ENCODE measurements around the gene NCAN. TPM values are rescaled to one million over a fixed set of nuclear protein-coding genes. Genes with fewer than 3 reads are reported as not detected.

The NCAN gene
- polyA plus RNA-seq, 3 donors: not detected

DNA sequence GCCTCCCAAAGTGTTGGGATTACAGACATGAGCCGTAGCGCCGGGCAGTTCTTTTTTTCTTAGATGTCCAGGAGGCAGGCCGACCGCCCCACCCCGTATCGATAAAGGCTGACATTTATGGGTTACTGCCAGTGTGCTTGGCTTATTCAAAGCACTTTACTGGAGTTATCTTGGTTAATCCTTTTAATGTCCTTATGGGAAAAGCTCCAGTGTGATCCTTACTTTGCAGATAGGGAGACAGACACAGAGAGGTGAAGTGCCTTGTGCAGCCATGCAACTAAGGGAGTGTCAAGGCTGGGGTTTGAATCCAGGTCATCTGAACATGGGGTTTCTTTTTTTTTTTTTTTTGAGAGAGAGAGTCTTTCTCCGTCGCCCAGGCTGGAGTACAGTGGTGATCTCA is 19.2 kb downstream of the NCAN start:
- intact Hi-C loops (cut with micrococcal nuclease): no loop called here
- no peak overlapping the region for H3K4me3 ChIP-seq (replicated peaks in 1 of 3; ENCODE audit: low read depth in 2 of 3, low read length in 3 of 3)
- no peaks in the 10 kb centered on the region for H3K79me2 ChIP-seq (ENCODE audit: insufficient read depth, low read length)
- peaks cover 8 to 22% (median 8%) of the 10 kb centered on the region in 3 donors for H3K27me3 Mint-ChIP-seq (ENCODE audit: low read depth in 3 of 3)
- no peak overlapping the region for H3K27ac Mint-ChIP-seq
- no peak for DNase-seq
- no peak overlapping the region for H3K9ac ChIP-seq (ENCODE audit: insufficient read depth, low read length, poor library complexity, severe bottlenecking)
- no peaks in the 10 kb centered on the region for H3K4me1 Mint-ChIP-seq
- TF ChIP-seq, protein P1, sequence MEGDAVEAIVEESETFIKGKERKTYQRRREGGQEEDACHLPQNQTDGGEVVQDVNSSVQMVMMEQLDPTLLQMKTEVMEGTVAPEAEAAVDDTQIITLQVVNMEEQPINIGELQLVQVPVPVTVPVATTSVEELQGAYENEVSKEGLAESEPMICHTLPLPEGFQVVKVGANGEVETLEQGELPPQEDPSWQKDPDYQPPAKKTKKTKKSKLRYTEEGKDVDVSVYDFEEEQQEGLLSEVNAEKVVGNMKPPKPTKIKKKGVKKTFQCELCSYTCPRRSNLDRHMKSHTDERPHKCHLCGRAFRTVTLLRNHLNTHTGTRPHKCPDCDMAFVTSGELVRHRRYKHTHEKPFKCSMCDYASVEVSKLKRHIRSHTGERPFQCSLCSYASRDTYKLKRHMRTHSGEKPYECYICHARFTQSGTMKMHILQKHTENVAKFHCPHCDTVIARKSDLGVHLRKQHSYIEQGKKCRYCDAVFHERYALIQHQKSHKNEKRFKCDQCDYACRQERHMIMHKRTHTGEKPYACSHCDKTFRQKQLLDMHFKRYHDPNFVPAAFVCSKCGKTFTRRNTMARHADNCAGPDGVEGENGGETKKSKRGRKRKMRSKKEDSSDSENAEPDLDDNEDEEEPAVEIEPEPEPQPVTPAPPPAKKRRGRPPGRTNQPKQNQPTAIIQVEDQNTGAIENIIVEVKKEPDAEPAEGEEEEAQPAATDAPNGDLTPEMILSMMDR (IDR thresholded peaks at IDR 0.05): no peak
- H4K20me1 ChIP-seq (ENCODE audit: insufficient read depth, low read length): no peaks in the 10 kb centered on the region
- H3K4me2 ChIP-seq (replicated peaks; ENCODE audit: extremely low read depth, low read length, poor library complexity, severe bottlenecking): no peak overlapping the region
- H2AFZ ChIP-seq (ENCODE audit: insufficient read depth, low read depth, low read length, poor library complexity, severe bottlenecking): no peak overlapping the region
- no peak overlapping the region for H3K4me3 Mint-ChIP-seq
- no peaks in the 10 kb centered on the region for H3K4me1 ChIP-seq (ENCODE audit: control insufficient read depth in 1 of 2, insufficient read depth in 2 of 2, low read length in 2 of 2)
- no peaks in the 10 kb centered on the region for H3K27me3 ChIP-seq (ENCODE audit: control insufficient read depth in 2 of 2, insufficient read depth in 2 of 2, low read length in 2 of 2)
- WGBS (ENCODE audit: insufficient coverage): 94% methylated on average over 7 of the region's 9 CpGs
- peaks cover 18 to 29% of the 10 kb centered on the region in 2 donors for H3K9me3 ChIP-seq (replicated peaks in 1 of 2; ENCODE audit: control insufficient read depth in 1 of 2, insufficient read depth in 1 of 2, low read length in 2 of 2)
- no peaks in the 10 kb centered on the region for H3K36me3 Mint-ChIP-seq
- H3K27ac ChIP-seq (ENCODE audit: low read depth in 1 of 2, low read length in 2 of 2): no peak overlapping the region
- H3K9me3 Mint-ChIP-seq: peaks cover 15 to 33% (median 28%) of the 10 kb centered on the region in 7 donors
- no peaks in the 10 kb centered on the region for H3K36me3 ChIP-seq (replicated peaks in 1 of 2; ENCODE audit: control insufficient read depth in 1 of 2, insufficient read depth in 2 of 2, low read length in 2 of 2)

DNA sequence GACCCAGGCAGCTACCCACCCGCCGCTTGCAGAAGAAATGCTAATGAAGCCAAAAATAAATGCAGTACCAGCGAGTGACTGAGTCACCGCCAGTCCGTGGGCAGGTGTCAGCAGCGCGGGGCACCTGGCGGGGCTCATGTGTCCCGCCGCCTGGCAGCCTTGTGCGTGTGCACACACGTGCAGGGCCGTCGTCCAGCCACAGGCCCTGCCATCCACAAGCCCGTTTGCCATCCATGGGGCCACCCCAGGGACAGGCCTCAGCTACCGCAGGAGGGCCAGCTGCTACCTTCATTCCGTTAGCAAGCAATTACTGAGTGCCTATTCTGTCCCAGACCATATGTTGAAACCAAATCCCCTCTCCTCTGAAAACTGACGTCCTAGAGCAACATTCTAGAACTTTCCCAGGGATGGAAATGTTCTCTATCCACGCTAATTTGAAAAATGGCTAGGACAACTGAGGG is 20.5 kb downstream of the NCAN start:
- intact Hi-C loops (cut with micrococcal nuclease): no loop called here

More for the DNA sequence above, 20.5 kb downstream of the NCAN start:
- no peak overlapping the region for H3K27ac ChIP-seq (ENCODE audit: low read depth in 1 of 2, low read length in 2 of 2)
- peaks cover 7 to 16% (median 8%) of the 10 kb centered on the region in 3 donors for H3K27me3 Mint-ChIP-seq (ENCODE audit: low read depth in 3 of 3)
- no peaks in the 10 kb centered on the region for H3K36me3 Mint-ChIP-seq
- H3K79me2 ChIP-seq (ENCODE audit: insufficient read depth, low read length): no peaks in the 10 kb centered on the region
- DNase-seq: no peak
- no peak overlapping the region for H3K27ac Mint-ChIP-seq
- H4K20me1 ChIP-seq (ENCODE audit: insufficient read depth, low read length): no peaks in the 10 kb centered on the region
- TF ChIP-seq, protein P1 (IDR thresholded peaks at IDR 0.05): no peak
- H3K4me3 ChIP-seq (replicated peaks in 1 of 3; ENCODE audit: low read depth in 2 of 3, low read length in 3 of 3): no peak overlapping the region
- WGBS (ENCODE audit: insufficient coverage): 88% methylated on average over 18 of the region's 19 CpGs
- no peak overlapping the region for H3K4me2 ChIP-seq (replicated peaks; ENCODE audit: extremely low read depth, low read length, poor library complexity, severe bottlenecking)
- no peak overlapping the region for H2AFZ ChIP-seq (ENCODE audit: insufficient read depth, low read depth, low read length, poor library complexity, severe bottlenecking)
- H3K9ac ChIP-seq (ENCODE audit: insufficient read depth, low read length, poor library complexity, severe bottlenecking): no peak overlapping the region
- H3K9me3 Mint-ChIP-seq: peaks cover 20 to 37% (median 31%) of the 10 kb centered on the region in 7 donors
- H3K9me3 ChIP-seq (replicated peaks in 1 of 2; ENCODE audit: control insufficient read depth in 1 of 2, insufficient read depth in 1 of 2, low read length in 2 of 2): peaks cover 21 to 29% of the 10 kb centered on the region in 2 donors
- no peaks in the 10 kb centered on the region for H3K4me1 Mint-ChIP-seq
- H3K36me3 ChIP-seq (replicated peaks in 1 of 2; ENCODE audit: control insufficient read depth in 1 of 2, insufficient read depth in 2 of 2, low read length in 2 of 2): no peaks in the 10 kb centered on the region
- no peaks in the 10 kb centered on the region for H3K27me3 ChIP-seq (ENCODE audit: control insufficient read depth in 2 of 2, insufficient read depth in 2 of 2, low read length in 2 of 2)
- no peak overlapping the region for H3K4me3 Mint-ChIP-seq
- no peaks in the 10 kb centered on the region for H3K4me1 ChIP-seq (ENCODE audit: control insufficient read depth in 1 of 2, insufficient read depth in 2 of 2, low read length in 2 of 2)
